Stimulated activated CD4-positive, alpha-beta T cell treated with anti-CD3 and anti-CD28 coated beads, Interleukin-1b, Interleukin-23, amount 100 ng/mL, for 24 hours (primary cell): ENCODE measurements around the gene CNKSR1.
A peak's percentile ranks its signal among the peaks of the same experiment; 100 is the strongest.

Source experiments
- DNase-seq, 4 experiments: peaks; one replicate each; pipeline ENCODE4 v3.0.0-alpha.2; 2020; ENCODE audit warnings: low read depth in 4 of 4, low spot score in 1 of 4

CNKSR1 gene, protein sequence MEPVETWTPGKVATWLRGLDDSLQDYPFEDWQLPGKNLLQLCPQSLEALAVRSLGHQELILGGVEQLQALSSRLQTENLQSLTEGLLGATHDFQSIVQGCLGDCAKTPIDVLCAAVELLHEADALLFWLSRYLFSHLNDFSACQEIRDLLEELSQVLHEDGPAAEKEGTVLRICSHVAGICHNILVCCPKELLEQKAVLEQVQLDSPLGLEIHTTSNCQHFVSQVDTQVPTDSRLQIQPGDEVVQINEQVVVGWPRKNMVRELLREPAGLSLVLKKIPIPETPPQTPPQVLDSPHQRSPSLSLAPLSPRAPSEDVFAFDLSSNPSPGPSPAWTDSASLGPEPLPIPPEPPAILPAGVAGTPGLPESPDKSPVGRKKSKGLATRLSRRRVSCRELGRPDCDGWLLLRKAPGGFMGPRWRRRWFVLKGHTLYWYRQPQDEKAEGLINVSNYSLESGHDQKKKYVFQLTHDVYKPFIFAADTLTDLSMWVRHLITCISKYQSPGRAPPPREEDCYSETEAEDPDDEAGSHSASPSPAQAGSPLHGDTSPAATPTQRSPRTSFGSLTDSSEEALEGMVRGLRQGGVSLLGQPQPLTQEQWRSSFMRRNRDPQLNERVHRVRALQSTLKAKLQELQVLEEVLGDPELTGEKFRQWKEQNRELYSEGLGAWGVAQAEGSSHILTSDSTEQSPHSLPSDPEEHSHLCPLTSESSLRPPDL

DNA sequence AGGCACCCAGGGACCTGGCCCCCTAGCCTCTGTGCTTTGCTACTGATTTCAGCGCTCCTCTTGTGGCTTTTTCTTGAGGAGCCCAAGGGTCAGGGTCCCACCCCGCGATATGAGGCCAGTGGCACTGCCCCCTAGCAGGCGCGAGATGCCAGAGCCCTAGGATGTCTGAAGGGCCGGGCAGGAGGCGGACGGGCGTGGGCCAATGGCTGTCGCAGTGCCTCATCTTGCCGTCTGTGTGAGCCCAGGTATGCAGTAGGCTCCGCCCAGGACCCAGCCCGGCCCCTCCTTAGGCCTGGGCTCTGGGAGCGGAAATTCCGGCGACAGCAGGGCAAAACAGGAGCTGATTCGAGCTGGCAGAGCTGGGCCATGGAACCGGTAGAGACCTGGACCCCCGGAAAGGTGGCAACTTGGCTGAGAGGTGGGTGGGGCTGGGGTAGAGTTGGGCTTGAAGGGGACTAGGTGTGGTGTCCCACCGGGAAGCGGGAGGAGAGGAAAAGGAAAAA is at the start of gene CNKSR1:
Gene CNKSR1, plus strand, starts transcription at position 310 of the 503 bp plus-strand sequence. Its CDS starts 57 bp downstream, at position 367.
- DNase-seq, result peak in 1 of 4 experiments; percentile 23

DNA sequence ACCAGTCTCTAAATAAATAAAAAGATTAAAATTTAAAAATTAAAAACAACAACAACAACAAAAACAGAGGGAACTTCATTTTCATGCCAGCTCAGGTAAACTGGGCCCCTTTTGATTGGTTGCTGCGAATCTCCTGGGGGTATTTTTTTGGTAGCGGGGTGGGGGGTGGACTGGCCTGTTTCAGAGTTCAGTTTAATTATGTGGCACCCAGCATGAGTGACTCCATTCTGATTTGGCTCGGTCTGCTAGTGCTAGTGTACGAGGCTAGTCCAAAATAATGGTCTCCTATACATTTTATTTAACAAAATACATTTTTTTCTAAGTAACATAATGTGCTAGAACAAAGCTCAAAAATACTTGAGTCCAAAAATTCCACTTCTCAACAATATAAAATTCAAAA is 47.5 kb upstream of the CNKSR1 start:
- DNase-seq, result no peak

DNA sequence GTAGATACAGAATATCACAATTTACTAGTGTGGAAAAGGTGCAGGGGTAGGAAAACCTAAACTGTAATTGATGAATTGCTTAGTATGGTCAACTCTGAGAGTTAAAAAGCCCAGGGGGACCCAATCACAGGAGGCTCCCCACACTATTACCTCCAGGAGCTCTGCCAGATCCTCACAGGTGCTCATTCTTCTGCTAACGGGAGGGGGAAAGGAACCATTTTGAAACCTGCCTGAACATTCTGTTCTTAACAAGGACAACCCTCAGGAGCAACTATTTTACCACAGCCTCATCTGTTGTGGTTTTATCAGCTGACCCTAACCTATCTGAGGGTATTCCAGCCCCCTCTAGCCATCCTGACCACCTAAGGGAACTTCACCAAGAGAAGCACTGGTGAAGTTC is 46.6 kb upstream of the CNKSR1 start:
- DNase-seq, result no peak

DNA sequence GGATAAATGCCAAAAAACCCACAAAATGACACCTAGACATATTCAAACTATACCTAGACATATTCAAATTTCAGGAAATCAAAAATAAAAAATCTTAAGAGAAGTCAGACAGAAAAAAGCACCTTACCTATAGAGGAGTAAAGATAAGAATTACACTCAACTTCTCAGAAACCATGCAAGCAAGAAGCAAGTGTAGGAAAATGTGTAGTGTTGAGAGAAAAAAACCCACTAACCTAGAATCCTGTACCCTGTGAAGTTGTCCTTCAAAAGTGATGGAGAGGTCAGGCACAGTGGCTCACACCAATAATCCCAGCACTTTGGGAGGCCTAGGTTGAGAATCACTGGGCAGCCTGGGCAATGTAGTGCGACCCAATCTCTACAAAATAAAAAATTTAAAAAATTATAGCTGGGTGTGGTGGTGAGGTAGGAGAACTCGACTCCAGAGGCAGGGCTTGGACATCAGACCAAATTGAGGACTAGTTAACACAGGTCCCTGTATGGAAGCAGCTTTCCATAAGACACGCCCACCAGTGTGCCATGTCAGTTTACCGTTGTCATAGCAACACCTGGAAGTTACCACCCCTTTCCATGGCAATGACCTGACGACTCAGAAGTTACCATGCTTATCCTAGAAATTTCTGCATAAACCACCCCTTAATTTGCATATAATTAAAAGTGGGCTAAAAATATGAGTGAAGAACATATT is 45.0 kb upstream of the CNKSR1 start:
- no peak for DNase-seq

DNA sequence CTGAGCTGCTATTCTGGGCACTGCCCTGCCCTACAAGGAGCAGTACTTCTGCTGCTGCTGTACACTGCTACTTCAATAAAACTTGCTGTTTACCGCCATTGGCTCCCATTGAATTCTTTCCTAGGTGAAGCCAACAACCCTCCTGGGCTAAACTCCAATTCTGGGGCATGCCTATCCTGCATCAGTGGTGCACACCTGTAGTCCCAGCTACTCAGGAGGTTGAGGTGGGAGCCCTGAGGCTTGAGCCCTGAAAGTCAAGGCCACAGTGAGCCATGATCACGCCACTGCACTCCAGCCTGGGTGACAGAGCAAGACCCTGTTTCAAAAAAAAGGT is 44.5 kb upstream of the CNKSR1 start:
- no peak for DNase-seq

DNA sequence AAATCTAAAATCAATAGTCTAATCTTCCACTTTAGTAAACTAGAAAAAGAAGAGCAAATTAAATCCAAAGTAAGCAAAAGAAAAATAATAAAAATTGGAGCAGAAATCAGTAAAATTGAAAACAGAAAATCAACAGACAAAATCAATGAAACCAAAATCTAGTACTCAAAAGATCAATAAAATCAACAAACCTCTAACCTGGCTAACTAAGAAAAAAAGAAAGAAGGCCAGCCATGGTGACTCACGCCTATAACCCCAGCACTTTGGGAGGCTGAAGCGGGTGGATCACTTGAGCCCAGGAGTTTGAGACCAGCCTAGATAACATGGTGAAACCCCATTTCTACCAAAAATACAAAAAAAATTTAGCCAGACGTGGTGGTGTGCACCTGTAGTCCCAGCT is 42.8 kb upstream of the CNKSR1 start:
- no peak for DNase-seq

DNA sequence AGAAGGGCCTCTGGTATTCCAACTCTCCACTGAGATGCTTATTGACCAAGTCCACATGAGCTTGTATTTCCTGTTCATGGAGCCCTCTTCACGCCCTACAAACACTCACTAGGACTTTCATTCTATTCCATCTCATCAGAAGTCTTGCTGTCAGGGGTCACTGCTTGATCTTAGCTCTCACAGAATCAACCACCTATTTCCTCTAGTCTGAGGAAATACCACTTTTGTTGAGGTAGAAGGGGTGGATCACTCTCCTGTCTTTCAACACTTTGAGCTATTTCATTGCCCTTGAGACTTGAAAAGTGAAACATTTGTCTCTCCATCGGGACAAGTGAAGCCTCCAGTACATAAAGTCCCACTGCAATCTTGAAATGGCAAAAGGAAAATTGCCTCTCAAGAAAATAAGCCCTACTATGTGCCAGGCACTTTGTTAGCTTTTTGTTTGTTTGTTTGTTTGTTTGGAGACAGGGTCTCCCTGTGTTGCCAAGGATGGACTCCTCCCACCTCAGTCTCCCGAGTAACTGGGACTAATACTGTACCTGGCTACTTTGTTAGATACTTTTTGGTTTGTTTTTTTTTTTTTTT is 38.2 kb upstream of the CNKSR1 start:
- DNase-seq, result no peak

DNA sequence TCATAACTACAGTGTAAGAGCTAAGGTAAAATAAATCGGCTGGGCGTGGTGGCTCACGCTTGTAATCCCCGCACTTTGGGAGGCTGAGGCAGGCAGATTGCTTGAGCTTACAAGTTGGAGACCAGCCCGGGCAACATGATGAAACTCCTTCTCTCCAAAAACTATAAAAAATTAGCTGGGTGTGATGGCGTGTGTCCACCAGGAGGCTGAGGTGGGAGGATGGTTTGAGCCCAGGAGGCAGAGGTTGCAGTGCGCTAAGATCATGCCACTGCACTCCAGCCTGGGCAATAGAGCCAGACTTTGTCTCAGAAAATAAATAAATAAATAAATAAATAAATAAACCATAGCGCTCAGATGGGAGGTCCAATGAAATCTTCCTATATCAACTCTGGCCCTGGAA is 35.1 kb upstream of the CNKSR1 start:
- no peak for DNase-seq

DNA sequence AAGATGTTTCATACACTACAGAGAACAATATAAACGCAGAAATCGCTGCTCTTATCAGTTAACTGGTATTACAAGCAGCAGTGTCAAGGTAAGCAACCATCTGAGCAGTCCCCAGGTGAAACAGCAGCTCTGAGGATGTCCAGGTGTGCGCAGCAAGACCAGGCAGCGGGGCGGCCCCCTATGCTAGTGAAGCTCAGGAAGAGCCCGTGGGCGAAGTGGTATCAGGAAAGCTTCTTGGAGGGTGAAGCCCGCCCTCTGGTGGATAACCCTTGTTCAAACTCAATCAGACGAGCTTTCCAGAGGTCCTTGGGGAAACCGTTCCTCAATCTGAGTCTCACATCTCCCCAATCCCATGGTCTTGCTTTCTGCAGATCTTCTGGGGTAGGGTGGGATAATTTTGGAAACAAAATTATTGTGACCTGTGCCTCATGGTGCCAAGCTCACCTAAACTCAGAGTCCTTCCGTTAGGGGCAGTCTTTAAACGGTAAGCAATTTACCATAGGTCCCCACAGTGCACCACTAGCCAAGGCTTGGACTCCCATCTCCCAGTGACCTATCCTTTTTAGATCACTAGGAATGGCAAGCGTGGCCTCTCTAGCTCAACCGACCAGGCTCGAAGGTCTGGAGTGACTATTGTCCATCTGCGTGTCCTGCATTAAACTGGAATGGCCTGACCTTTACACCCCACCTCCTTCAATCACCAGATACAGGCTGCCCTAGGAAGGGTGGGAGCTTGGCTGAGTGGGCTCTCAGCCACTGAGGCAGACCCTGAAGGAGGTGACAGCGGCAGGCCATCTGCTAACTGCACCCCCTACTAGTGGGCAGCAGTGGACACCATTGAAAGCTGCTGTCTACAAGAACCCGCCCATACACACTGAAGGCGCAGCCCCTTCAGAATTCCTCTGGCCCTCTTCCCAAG is 32.0 kb upstream of the CNKSR1 start:
- peak; percentile 40 to 66 (median 54) for DNase-seq

DNA sequence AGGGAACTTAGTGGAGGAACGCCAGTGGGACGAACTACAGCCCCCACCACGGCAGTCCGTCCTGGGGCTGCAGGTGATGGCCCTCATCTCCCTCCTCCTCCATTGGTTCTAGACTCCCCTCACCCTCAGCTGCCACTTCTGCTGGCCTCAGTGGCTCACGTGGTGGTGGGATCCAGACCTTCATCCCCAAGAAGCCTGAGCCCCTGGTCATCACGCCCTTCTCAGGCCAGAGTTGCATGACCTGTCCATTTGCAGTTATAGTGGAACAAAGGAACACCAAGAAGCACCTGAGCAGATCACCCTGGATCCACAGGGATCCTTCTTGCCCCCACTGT is 31.4 kb upstream of the CNKSR1 start:
- DNase-seq, result no peak

DNA sequence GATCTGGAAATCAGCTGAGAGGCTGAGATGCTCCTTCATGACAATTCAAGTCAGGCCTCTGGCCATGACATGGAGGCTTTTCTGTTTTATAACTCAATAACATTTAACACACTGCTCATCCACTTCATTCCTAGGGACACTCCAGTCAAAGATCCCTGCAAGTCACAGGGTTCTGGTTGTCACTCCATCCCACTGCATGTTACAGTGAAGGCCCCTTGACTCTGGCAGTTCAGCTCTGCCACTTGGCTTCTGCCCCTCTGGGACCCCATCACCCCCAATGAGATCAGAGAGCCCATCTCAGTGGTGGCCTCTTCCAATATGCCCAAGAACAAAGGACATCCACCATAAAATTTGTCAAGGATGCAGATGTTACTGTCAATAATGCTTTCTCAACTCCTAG is 28.4 kb upstream of the CNKSR1 start:
- no peak for DNase-seq

DNA sequence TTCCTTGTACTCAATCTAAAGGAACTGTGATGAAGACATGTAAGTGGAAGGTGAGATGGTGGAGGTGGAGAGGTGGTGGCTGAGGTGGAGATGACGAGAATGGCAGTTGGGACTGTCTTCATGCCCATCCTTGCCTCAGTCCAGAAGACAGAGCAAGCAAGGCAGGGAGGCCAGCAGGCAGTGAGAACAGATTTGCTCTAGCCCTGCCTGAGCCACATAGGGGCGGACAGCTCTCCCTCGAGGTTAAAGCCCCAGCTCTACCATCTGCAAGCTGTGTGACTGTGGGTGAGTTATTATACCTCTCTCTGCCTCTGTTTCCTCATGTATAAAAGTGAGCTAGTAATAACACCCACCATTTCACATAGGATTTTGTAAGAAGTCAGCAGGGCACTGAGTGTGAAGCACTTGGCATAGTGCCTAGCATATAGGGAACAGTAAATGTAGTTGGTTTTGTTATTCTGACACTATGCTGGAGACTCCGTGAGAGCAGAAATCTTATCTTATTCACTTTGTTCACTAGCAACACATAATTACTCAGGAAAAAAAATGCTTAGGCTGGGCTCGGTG is 23.2 kb upstream of the CNKSR1 start:
- DNase-seq, result no peak

DNA sequence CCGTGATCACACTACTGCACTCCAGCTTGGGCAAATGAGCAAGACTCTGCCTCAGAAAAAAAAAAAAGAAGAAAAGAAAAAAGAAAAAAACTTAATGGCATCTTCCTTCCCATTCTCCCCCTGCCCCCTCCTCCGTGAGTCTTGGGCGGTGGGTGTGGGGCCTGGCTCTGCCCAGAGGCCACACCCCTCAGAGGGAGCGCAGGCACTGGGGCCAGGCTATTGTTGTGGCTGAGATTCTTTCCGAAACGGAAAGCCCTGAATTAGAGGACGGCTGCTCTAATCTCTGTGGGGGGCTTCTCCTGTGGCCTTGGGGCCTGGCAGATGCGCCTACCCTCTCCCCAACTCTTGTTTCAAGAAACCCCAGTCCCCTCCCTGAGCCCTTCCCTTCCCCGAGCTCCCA is 22.5 kb upstream of the CNKSR1 start:
- DNase-seq, result no peak

DNA sequence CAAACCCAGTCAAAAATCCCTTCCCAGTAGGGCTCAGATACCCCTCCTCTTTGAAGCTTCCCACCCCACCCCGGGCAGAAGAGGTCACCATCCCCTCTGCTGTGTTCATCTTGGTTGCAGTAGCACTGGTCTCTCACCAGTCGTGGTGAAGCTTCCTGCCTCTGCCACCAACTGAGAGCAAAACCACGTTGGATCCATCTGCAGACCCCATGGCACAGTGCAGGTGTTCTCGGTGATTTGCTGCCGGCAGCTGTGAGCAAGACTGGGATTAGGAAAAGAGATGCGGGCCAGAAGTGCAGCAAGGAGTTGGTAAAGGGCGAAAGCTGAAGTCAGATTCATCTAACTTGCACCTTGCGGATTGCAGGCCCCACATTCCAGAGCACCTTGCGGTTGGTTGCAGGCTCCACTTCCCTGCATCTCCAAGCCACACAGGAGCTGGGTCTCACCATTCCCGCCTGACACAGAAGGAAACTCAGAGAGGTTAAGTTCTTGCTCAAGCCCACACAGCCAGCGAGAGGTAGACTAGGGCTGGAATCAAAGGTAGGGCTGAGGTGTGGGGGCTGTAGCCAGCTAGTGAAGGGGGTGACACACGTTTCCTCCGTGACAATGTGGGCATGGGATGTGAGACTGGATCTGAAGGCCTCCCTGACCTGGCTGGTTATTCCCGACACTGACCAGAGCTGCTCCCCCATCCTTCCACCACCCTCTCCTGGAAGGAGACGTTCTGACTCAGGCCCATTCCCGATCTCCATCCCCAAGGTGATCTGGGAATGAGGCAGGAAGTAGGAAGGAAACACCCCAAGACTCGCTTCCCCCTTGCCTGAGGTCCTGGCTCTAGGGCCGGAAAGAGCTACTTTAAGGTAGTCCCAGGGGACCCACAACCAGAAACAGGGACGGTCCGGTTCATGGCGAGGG is 21.7 kb upstream of the CNKSR1 start:
- no peak for DNase-seq

DNA sequence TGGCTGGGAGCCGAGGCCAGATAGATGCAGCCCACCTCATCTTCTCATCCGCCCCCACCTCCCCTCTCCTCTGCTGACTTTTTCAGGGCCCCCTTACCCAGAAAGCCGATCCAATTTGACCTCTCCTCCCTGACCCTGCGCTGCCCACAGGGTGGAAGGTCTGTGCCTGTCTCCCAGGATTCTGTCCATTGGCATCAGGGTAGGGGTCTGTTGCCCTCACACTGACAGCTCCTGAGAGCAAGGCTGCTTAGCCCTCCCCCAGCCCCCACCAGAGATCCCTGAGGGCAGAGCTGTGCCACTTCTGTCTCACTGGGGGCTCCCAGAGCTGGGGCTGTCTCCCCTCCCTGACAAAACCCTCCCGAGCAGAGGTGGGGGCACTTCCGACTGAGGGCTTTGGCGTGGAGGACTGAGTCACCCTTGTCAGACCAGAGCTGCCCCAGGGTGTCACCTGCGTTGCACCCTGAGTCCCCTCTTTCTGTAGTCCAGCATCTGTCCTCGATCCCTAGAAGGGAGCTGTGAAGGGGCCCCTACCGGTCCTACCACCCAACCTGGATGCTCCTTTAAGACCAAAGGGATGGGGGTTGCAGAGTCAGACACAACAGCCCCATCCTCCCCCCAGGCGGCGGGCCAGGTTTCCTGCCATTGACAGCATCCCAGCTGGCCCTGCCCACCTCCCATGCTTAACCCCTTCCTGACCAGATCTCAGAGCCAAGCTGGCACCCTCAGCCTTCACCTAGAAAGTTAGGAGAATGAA is 20.8 kb upstream of the CNKSR1 start:
- DNase-seq, result no peak

DNA sequence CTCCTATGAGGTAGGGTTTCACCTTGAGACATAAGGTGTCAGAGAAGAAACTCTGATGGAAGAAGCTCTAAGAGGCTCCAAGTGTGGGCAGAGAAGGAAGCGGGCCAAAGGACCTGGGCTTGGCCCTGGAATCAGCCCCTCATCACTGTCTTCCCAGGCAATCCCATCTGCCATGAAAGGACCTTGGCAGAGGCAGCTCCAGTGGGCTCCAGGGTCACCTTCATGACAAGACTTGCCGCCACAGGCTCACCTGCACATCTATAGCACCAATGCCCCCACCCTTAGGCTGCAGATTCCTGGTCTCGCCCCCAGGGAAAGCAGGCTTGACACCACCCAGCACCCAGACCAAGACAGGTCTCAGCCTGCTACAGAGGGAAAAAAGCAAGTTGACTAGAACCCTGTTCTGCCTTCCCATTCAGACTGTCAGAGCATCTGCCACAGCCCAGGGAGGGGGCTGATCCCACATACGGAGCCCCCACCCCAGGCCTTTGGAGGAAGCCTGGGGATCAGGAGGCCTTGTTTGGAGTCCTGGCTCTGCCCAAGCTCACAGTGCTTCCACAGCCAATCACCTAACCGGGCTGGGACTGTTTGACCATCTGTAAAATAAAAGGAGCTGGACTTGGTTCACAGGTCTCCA is 18.9 kb upstream of the CNKSR1 start:
- DNase-seq, result no peak

DNA sequence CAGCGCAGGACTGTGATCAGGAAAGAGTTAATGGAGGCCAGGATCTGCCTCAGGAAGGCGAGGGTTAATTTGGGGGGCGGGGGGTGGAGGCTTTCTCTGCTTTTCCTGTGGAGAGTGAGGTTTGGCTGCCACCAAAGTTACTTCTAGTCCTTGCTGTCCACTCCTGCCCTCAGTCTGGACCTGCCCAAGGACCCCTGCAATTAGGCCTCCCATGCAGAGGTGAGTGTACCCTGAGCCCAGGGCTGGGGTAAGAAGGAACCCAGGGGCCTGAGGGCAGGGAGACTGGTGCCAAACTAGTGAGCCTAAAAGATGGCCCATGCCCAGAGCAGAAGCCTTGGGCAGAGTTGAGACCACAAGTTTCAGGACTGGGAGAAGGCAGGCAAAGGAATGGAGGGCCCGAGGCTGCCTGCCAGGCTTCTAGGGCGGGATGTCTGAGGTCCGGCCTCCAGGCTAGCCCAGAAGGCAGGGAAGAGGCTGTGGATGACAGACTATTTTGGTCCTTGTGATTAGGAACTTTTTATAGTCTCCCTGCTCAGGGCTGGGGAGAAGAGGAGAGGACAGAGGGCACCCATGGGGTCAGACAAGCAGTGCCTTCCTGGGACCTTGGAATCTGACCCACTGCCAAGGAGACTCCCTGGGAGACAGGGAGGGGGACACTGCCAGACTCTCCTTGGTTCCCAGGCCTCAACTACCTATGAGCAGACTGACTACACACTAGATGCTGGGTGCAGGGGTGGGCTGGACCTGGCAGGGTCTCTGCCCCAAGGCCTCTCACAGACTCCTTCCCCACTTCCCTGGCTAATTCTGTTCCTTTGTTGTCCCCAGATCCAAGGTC is 18.2 kb upstream of the CNKSR1 start, which contains the start of gene FAM110D:
Gene FAM110D, plus strand, starts transcription at position 172 of the 835 bp plus-strand sequence. CDS start 2,213 bp downstream, outside the sequence.
- no peak for DNase-seq
